Amniotic stem cell (primary cell): ENCODE measurements around the gene NTM.
"Not testable (repeated sequence)": the region's sequence is repeated elsewhere in the genome, so short reads cannot be mapped to it uniquely, and the experiment has no call there.

ENCODE experiments used
- DNase-seq: peaks from one replicate; lab custom pipeline; 2025; lab: John Stamatoyannopoulos, UW

Gene NTM

DNA sequence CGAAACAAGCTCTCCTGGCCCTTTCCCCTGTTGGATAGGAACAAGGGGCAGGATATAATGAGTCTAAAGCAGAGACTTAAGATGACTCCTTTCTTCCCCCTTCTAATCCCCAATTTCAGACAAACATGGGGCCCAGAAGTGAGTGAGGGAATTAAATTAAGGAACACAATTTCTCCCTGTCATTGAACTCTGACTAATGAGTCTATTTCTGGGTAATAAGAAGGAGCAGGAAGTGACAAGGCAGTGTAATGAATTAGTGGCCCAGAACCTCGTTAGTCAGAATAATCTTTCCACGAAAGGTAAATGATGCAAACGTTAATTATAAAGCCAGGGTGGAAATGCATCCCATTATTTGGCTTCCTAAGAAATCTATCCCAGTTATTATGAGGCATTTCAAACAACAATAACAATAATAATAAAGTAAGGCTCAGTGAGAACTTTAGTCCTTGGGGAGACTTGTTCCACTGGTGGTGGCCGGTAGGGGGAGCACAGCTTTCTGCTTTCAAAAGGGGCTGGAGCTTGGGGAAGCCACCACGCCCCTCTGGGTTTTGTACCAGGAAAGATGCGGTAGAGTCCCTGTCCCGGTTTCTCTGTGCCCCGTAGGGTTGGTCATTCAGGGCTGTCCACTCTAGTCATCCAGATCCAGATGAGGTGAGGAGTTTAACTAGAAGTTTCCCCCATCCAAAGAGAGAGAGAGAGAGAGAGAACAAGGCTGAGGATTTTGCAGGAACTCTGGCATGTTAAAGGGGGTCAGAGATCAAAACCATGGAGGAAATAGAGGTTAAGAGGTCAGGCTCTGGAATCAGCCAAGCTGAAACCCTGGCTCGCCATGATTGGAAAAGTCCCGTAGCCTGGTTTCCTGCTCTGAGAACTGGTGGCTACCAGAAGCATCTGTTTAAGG lies 298.3 kb downstream of the NTM start:
- no peak for DNase-seq

DNA sequence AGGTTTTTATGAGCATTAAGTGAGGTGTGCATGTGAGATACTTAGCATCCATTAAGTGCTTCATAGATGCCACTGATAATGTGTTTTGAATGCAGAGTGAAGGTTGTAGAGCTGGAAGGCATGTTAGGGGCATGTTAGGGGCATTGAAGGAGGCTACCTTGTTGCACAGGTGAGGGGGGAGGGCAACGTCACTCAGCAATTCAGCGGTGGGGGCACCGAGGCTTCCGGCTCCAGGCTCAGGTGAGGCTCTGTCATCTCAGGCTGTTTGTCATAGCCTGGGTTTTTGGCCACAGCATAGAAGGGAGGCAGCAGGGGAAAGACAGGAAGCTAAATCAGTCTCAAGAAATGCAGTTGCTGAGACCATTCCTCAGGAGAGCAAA lies 299.0 kb downstream of the NTM start:
- DNase-seq = no peak

DNA sequence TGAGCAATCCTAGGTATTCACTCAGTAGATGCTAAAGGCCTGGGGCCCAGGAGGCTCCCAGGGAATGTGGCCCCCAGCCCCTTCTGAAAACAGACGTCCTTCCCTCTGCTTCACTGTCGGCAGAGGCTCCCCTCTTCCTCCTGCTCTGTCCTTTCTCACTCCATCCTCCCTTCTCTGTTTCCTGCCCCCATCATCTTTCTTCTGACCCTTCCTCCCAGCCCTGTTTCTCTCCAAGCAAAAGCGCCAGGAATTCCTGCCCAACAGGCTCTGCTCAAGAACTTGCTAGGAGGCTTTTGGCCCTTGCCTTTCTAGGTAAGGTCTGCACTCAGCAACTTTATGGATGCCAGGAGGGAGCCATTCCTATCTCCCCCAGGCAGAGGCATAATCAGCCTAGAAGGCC lies 300.5 kb downstream of the NTM start:
- DNase-seq = no peak

DNA sequence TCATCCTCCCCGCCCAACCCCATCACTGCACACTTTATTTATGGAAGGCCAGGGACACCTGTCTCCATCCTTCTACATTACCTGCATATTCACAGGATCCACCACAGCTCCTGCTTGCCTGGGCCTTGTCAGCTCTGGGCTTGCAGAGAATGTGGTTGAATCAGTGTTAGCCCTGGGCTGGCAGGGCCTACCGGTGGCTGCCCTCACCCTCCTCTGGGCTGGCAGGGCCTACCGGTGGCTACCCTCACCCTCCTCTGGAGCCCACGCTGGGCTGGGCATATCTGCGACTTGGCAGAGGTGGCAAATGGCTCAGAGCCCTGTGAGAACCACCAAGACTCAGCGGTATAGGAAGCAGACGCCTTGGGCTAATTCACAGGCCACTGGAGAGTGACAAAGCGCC lies 300.9 kb downstream of the NTM start:
- DNase-seq = no peak

DNA sequence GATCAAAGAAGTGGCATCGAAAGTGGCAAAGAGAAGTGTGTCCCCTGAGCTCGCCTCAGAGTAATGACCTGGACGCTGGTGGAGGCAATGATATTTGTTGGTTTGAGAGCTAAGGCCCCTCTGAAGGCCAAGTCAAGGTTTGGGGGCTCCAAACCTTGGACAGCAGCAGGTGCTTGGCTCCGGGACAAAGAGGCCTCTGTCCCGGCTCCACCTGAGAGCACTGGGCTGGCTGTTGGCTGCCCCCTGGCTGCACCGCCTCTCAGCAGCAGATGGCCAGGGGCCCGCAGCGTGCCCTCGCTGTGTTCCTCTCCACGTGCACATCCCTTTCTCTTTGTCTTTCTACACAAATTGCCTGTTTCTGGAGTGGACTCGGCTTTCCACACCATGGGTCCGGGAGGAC lies 301.3 kb downstream of the NTM start:
- no peak for DNase-seq

DNA sequence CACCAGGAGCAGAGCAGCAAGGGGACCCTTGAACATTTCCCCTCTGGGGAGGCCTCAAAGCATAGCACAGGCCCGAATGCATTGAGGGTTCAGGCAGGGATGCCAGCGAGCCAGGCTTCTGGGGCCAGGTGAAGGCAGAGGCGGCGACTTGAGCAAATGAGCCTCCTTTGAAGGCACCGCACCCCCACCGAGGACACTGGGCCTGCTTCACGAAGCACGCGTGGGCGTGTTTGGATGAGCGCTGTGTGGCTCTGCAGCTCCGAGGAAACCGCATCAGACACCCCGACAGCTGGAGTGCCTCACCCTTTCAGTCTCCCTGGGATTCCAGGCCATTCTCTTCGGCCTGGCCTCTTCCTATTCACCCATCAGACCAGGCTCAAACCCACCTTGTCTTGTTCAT lies 301.8 kb downstream of the NTM start:
- DNase-seq = no peak

GRCh38 chr11:131674051-131674755 lies 303.8 kb downstream of the NTM start:
- DNase-seq = peak; percentile 64

DNA sequence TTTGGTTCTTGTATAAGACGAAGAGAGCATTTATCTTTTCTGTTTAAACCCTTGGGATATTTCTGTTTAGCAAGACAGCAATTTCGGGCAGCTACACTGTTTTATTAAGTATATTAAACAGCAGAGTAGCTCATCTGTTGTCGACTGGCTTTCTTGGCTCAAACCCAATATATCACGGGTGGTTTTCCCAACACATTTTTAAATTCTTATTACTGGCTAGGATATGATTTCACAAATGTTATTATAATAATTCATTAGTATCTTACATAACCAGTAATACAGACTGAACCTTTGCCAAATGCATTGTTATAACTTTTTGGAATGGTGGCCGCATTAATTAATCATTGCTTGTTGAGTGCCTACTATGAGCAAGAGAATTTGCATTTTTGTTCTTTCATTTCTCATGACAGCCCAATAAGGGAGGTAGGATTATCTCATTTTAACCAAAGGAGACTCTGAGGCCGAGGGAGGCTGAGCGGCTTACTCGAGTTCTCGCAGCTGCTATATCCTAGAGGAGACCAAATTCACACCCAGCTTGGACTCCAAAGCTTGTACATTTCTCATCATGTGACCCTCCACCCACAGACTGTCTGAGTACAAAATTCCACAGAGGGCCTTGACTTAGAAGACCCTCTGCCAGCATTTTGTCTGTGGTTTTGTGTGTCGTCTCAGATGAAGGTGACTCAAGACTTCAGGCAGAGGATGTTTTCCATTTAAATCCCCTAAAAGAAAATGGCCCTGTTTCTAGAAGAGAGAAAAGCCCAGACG lies 304.9 kb downstream of the NTM start:
- DNase-seq = no peak

GRCh38 chr11:131677828-131678470 lies 307.5 kb downstream of the NTM start:
- no peak for DNase-seq

GRCh38 chr11:131678658-131679340 lies 308.4 kb downstream of the NTM start:
- DNase-seq = no peak

GRCh38 chr11:131680448-131680847 lies 310.0 kb downstream of the NTM start:
- not testable (repeated sequence) for DNase-seq

GRCh38 chr11:131681920-131682319 lies 311.5 kb downstream of the NTM start:
- DNase-seq = no peak

DNA sequence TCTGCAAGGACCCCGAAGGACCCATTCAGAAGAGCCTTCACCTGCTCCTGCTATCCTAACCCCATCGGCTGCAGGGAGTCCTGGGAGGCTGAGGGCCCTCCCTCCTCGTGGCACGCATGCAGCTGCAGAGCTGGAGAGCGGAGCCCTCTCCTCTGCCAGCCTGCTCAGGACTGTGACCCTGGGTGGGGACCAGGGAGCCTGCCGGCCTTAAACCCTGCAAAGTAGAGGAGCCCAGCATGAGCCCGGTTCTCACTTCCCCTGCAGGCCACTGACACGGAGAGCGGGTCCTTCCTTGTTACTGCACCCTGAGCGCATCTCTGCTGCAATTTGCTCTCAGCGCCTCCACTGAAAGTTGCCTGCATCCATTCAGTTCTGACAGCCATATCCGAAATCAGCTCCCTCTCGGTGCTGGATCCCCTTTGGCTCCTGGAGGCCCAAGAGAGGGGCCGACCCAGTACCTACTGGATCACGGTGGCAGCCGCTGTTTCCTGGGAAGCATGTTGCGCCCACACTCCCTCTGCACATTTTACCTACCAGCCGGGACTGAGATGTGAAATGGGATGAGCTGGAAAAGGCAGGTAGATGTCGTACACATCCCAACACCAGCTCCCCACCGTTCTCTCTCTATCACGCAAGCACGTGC lies 312.1 kb downstream of the NTM start:
- no peak for DNase-seq

DNA sequence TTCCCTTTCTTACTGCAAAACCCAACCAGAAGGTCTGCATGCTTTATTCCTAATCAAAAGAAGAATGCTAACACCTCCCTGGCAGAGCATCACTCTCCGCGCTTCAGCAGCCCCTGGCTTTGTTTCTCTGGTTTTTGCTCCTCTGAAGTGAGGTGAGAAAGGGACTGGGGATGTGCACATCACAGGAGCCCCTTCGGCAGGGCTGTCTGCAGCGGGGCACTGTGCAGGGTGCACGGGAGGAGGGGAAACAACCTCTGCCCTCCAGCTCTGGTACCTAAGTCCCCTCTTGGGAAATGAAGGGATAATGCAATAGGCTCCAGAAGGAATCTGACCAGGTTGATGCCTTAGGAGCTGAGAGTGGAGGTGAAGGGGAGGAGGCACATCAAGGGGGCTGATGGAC lies 312.7 kb downstream of the NTM start:
- DNase-seq = no peak

DNA sequence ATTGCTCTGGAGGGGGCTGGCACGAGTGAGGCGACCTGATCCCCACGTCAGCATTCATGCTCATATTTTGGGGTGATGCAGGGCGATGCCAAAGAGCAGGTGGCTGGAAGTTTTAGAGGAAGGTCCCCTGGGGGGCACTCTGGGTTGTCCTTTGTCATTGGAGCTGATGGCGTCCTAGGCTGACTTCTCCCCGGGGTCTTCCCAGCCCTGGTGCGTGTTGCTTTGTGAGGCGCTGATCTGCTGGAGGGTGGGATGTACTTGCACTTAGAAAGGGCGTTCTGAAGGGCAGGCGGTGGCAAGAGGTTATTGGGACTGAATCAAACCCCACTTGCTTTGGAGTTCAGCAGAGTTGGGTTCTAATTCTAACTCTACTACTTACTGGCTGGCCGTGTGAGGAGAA lies 313.3 kb downstream of the NTM start:
- no peak for DNase-seq

GRCh38 chr11:131684111-131685060 lies 314.0 kb downstream of the NTM start:
- no peak for DNase-seq

GRCh38 chr11:131685206-131685605 lies 314.8 kb downstream of the NTM start:
- no peak for DNase-seq

DNA sequence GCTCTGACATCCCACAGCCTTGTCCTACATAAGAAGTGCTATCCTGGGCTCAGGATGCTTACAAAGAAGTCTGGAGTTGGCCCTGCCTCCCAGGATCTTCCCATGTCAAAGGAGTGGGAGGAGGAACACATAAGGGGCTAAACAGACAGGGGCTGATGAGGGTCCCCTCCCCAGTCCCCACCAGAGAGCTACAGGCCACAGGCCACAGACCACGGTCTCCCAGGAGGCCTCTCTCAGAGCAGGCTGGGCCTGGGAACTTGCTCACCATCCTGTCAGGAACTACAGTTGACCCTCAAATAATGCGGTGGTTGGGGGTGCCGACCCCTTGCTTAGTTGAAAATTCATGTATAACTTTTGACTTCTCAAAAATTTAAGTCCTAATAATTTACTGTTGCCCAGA lies 315.5 kb downstream of the NTM start:
- no peak for DNase-seq

GRCh38 chr11:131686836-131687235 lies 316.4 kb downstream of the NTM start:
- no peak for DNase-seq
